Spleen (tissue), 11 donors: ENCODE measurements around the gene STKLD1. TPM values are rescaled to one million over a fixed set of nuclear protein-coding genes. Genes with fewer than 3 reads are reported as not detected.
"Not testable (repeated sequence)": the region's sequence is repeated elsewhere in the genome, so short reads cannot be mapped to it uniquely, and the experiment has no call there.

ENCODE experiments used
- DNase-seq: peaks from one replicate; pipeline ENCODE4 v3.0.0-alpha.2; 2020
- H3K27ac ChIP-seq, 8 donors: fragments of 200-600 bp; sonication (generic) in 7 of 8; 1 replicate in 4 of 8; 2 replicates in 4 of 8; pipeline versions ENCODE4 v1.5.0 to v1.8.0; 2016 to 2021; ENCODE audit warnings: inconsistent platforms in 4 of 8, mild to moderate bottlenecking in 4 of 8, moderate library complexity in 1 of 8
- H3K27me3 ChIP-seq, 7 donors: fragments of 200-600 bp; sonication (generic) in 6 of 7; replicated peaks in 1 of 7; 1 replicate in 4 of 7; 2 replicates in 3 of 7; pipeline versions ENCODE4 v1.5.0 to v1.8.0; 2016 to 2021; ENCODE audit warnings: inconsistent platforms in 3 of 7, mild to moderate bottlenecking in 1 of 7
- H3K36me3 ChIP-seq, 6 donors: fragments of 200-600 bp; sonication (generic) in 5 of 6; 1 replicate in 4 of 6; 2 replicates in 2 of 6; pipeline versions ENCODE4 v1.5.0 to v1.8.0; 2016 to 2021; ENCODE audit warnings: inconsistent platforms in 2 of 6
- H3K4me1 ChIP-seq, 6 donors: fragments of 200-600 bp; sonication (generic) in 5 of 6; 1 replicate in 3 of 6; 2 replicates in 3 of 6; pipeline versions ENCODE4 v1.5.0 to v1.8.0; 2016 to 2021; ENCODE audit warnings: inconsistent platforms in 3 of 6
- H3K4me3 ChIP-seq, 8 donors: fragments of 200-600 bp; sonication (generic) in 7 of 8; 1 replicate in 4 of 8; 2 replicates in 4 of 8; pipeline versions ENCODE4 v1.5.0 to v1.8.0; 2016 to 2021; ENCODE audit warnings: inconsistent platforms in 4 of 8, mild to moderate bottlenecking in 4 of 8, moderate library complexity in 2 of 8
- H3K9me3 ChIP-seq, 8 donors: fragments of 200-600 bp; sonication (generic) in 7 of 8; 1 replicate in 4 of 8; 2 replicates in 4 of 8; pipeline versions ENCODE4 v1.5.0 to v1.8.0; 2016 to 2021; ENCODE audit warnings: inconsistent platforms in 4 of 8
- CTCF ChIP-seq, 11 experiments: fragments of 200-600 bp in 7 of 11; fragments of 450-650 bp in 4 of 11; sonication (generic) in 4 of 11; IDR thresholded peaks in 8 of 11; conservative IDR thresholded peaks in 3 of 11; 1 replicate in 7 of 11; 2 replicates in 4 of 11; pipeline versions ENCODE4 v1.4.0 to v1.8.0; 2016 to 2021; ENCODE audit warnings: antibody characterized with exemption in 11 of 11, inconsistent platforms in 4 of 11, mild to moderate bottlenecking in 1 of 11
- POLR2A ChIP-seq, 3 donors: fragments of 450-650 bp; IDR thresholded peaks; one replicate each; pipeline ENCODE4 v1.5.1; 2017; ENCODE audit warnings: antibody characterized with exemption in 3 of 3, mild to moderate bottlenecking in 1 of 3
- POLR2AphosphoS5 ChIP-seq, 3 donors: sonication (generic); formaldehyde crosslinking; IDR thresholded peaks; one replicate each; pipeline ENCODE4 v1.5.1; 2017; ENCODE audit warnings: antibody characterized with exemption in 3 of 3
- WGBS, 5 donors: extraction: QIAGEN DNeasy Blood & Tissue Kit in 3 of 5; methylation state at CpG; one replicate each; pipeline versions ENCODE4 v1.1.5 to v1.1.7; 2013 to 2018; 5-methylcytosine and 5-hydroxymethylcytosine counted together
- intact Hi-C: fragments of 100-400 bp; cut with DNase I; formaldehyde crosslinking; loops from one replicate; pipeline ENCODE4 v1.15.0; 2023; ENCODE audit warnings: low total_unique reads
- polyA plus RNA-seq, 3 donors: library from polyadenylated mRNA; stranded (reverse); fragments of 200-250 nt; gene quantifications; one replicate each; pipeline ENCODE4 v1.2.1, GENCODE V29; 2013
- total RNA-seq, 7 donors: library from RNA; depleted of rRNA in 3 of 7; stranded (reverse); fragments of >200 nt in 3 of 7; fragmentation: NEBNext Ultra II Directional in 4 of 7; extraction: Animal tissue kit (Norgen Biotek cat#: 25700) in 4 of 7; gene quantifications; one replicate each; pipeline versions ENCODE4 v1.1.0 to v1.2.1, GENCODE V29; 2016 to 2021
- donor health status: healthy with polysubstance abuse.
- donor health status: DM: no; HTN: no; CAD: no; lungs with moderate emphysema.
- donor health status: DM: no; HTN: no; CAD: no.
- donor health status: Bipolar disorder and iron deficiency.
- donor health status: healthy.
- donor health status: DM: no; HTN: no; CAD: no.
- donor health status: DM: yes; HTN: yes; CAD: no.

The STKLD1 gene
- total and polyA plus RNA-seq, 10 donors = 0.29 to 1.5 (median 0.95) TPM; not detected in 2

- H3K4me3 ChIP-seq = no peak overlapping the region
- H3K27ac ChIP-seq = no peak overlapping the region
- H3K9me3 ChIP-seq = no peaks in the 10 kb centered on the region
- peak in 1 of 3 donors; percentile 25 for TF ChIP-seq POLR2AphosphoS5 (IDR thresholded peaks at IDR 0.05)
- TF ChIP-seq CTCF (IDR thresholded peaks at IDR 0.05 in 8 of 11, conservative IDR thresholded peaks at IDR 0.05 in 3 of 11) = no peak
- 92 to 96% (median 94%) methylated on average over 9 to 10 of the region's 10 CpGs for WGBS, 5 donors
- DNase-seq = peak; percentile 66
- H3K4me1 ChIP-seq = peaks cover 15 to 63% (median 38%) of the 10 kb centered on the region in 6 donors
- H3K27me3 ChIP-seq = no peaks in the 10 kb centered on the region
- H3K36me3 ChIP-seq = peaks cover 0 to 55% (median 46%) of the 10 kb centered on the region in 6 donors
- intact Hi-C loops = no loop called here
These were observed 42.6 kb upstream of the STKLD1 start for GRCh38 chr9:133333566-133333965.

GRCh38 chr9:133334161-133334560, 42.0 kb upstream of the STKLD1 start:
- Histone ChIP-seq H3K4me1 (peaks cover 15 to 68% (median 38%) of the 10 kb centered on the region in 6 donors), H3K36me3 (peaks cover 0 to 61% (median 47%) of the 10 kb centered on the region in 6 donors), H3K27me3 (no peaks in the 10 kb centered on the region), H3K9me3 (no peaks in the 10 kb centered on the region), H3K4me3 (no peak overlapping the region), H3K27ac (no peak overlapping the region)
- 85 to 92% (median 90%) methylated on average over 6 of the region's 6 CpGs for WGBS, 5 donors
- TF ChIP-seq CTCF (IDR thresholded peaks at IDR 0.05 in 8 of 11, conservative IDR thresholded peaks at IDR 0.05 in 3 of 11) (no peak), POLR2AphosphoS5 (IDR thresholded peaks at IDR 0.05) (no peak), POLR2A (IDR thresholded peaks at IDR 0.05) (no peak)
- intact Hi-C loops = no loop called here
- peak; percentile 51 for DNase-seq

GRCh38 chr9:133334888-133335287, 41.3 kb upstream of the STKLD1 start:
- intact Hi-C loops, H3K27me3 ChIP-seq, H3K9me3 ChIP-seq: not testable (repeated sequence)
- H3K27ac ChIP-seq = peak overlapping the region in 2 of 8 donors; percentile 83 to 87
- H3K4me1 ChIP-seq = peaks cover 16 to 68% (median 45%) of the 10 kb centered on the region in 6 donors
- DNase-seq = peak; percentile 51
- 79 to 89% (median 83%) methylated on average over 11 of the region's 11 CpGs for WGBS, 5 donors
- peaks cover 0 to 63% (median 49%) of the 10 kb centered on the region in 6 donors for H3K36me3 ChIP-seq
- H3K4me3 ChIP-seq = peak overlapping the region; percentile 78 to 96 (median 92)

GRCh38 chr9:133335924-133336811, 40.0 kb upstream of the STKLD1 start, which contains the start of gene SURF6:
TSS of gene SURF6 (minus strand) at chr9:133336188. CDS start at chr9:133336132, 56 bp downstream.
- Histone ChIP-seq H3K9me3 (no peaks in the 10 kb centered on the region), H3K27ac (peak within 1 kb of the TSS; percentile 63 to 88 (median 77)), H3K4me3 (peak within 1 kb of the TSS; percentile 78 to 96 (median 92)), H3K27me3 (no peaks in the 10 kb centered on the region), H3K4me1 (peaks cover 27 to 79% (median 58%) of the 10 kb centered on the region in 6 donors), H3K36me3 (peaks cover 0 to 63% (median 40%) of the 10 kb centered on the region in 6 donors)
- peak; percentile 99 for DNase-seq
- 7 to 17% (median 8%) methylated on average over 27 to 70 of the region's 70 CpGs for WGBS, 5 donors
- TF ChIP-seq CTCF (IDR thresholded peaks at IDR 0.05 in 8 of 11, conservative IDR thresholded peaks at IDR 0.05 in 3 of 11) = peak in 4 of 11 experiments; percentile 13 to 25 (median 24)
- no peak for TF ChIP-seq POLR2A (IDR thresholded peaks at IDR 0.05)
- TF ChIP-seq POLR2AphosphoS5 (IDR thresholded peaks at IDR 0.05) = peak; percentile 95 to 98 (median 96)
- intact Hi-C loops = no loop called here
